PC-9 (cell line): ENCODE results near the gene UBR1. TPM values are rescaled to one million over a fixed set of nuclear protein-coding genes. Genes with fewer than 3 reads are reported as not detected.
"Not testable (repeated sequence)": the region's sequence is repeated elsewhere in the genome, so short reads cannot be mapped to it uniquely, and the experiment has no call there.

ENCODE experiments used
- BruUV-seq: library from RNA; stranded (reverse); fragments of 400-500 nt; replicated peaks from 2 replicates; lab custom pipeline; 2021; lab: Mats Ljungman, UMichigan
- CTCF ChIA-PET: fragments of 300-600 bp; sonication (Branson Sonifier 250); formaldehyde crosslinking; loops from one replicate; lab custom pipeline; 2022; ENCODE audit warnings: antibody characterized with exemption; lab: Charles Lee
- POLR2A ChIA-PET: fragments of 300-600 bp; sonication (Branson Sonifier 250); formaldehyde crosslinking; loops from one replicate; lab custom pipeline; 2022; ENCODE audit warnings: antibody characterized with exemption; ENCODE audit not compliant: unreplicated experiment; lab: Charles Lee
- DNase-seq, 2 experiments: peaks; one replicate each; pipeline versions ENCODE4 v3.0.0 to v3.0.0-alpha.2; 2015 to 2022; ENCODE audit warnings: mixed read lengths in 1 of 2
- H2AFZ ChIP-seq: fragments of 200-600 bp; sonication (generic); 2 replicates; pipeline ENCODE4 v1.8.1; 2017; ENCODE audit warnings: antibody characterized with exemption
- H3F3A ChIP-seq: fragments of 200-600 bp; sonication (generic); 2 replicates; pipeline ENCODE4 v1.8.1; 2017; ENCODE audit warnings: antibody characterized with exemption, mild to moderate bottlenecking, low read depth; ENCODE audit not compliant: insufficient read depth
- H3K27ac ChIP-seq: fragments of 200-600 bp; sonication (generic); 2 replicates; pipeline ENCODE4 v1.6.1; 2016; ENCODE audit warnings: mixed run types
- H3K27me3 ChIP-seq: fragments of 200-600 bp; sonication (generic); 2 replicates; pipeline ENCODE4 v1.6.1; 2016; ENCODE audit warnings: low read depth, mixed run types; ENCODE audit not compliant: insufficient read depth
- H3K36me3 ChIP-seq: fragments of 200-600 bp; sonication (generic); 2 replicates; pipeline ENCODE4 v1.6.1; 2016; ENCODE audit warnings: low read depth, mixed run types
- H3K4me1 ChIP-seq: fragments of 200-600 bp; sonication (generic); replicated peaks from 2 replicates; pipeline ENCODE4 v1.6.1; 2016; ENCODE audit warnings: mixed run types; ENCODE audit not compliant: insufficient read depth
- H3K4me2 ChIP-seq: fragments of 200-600 bp; sonication (generic); 2 replicates; pipeline ENCODE4 v1.6.1; 2017; ENCODE audit warnings: mixed run types
- H3K4me3 ChIP-seq: fragments of 200-600 bp; sonication (generic); 2 replicates; pipeline ENCODE4 v1.6.1; 2016; ENCODE audit warnings: mixed run types
- H3K79me2 ChIP-seq: fragments of 200-600 bp; sonication (generic); 2 replicates; pipeline ENCODE4 v1.6.1; 2017; ENCODE audit warnings: low read depth, mixed run types
- H3K9me2 ChIP-seq: fragments of 200-600 bp; sonication (generic); 2 replicates; pipeline ENCODE4 v1.8.1; 2017; ENCODE audit warnings: mild to moderate bottlenecking; ENCODE audit not compliant: insufficient read depth
- H3K9me3 ChIP-seq: fragments of 200-600 bp; sonication (generic); 2 replicates; pipeline ENCODE4 v1.8.1; 2016; ENCODE audit warnings: low read depth; ENCODE audit not compliant: insufficient read depth
- H4K20me1 ChIP-seq: fragments of 200-600 bp; sonication (generic); 2 replicates; pipeline ENCODE4 v1.8.1; 2017; ENCODE audit not compliant: insufficient read depth
- CTCF ChIP-seq: fragments of 200-600 bp; sonication (generic); conservative IDR thresholded peaks from 2 replicates; pipeline ENCODE4 v1.6.1; 2017; ENCODE audit warnings: mixed run types, antibody characterized with exemption, mild to moderate bottlenecking, moderate library complexity
- EZH2 ChIP-seq: fragments of 200-600 bp; sonication (generic); IDR thresholded peaks from 2 replicates; pipeline ENCODE4 v1.8.0; 2017; ENCODE audit warnings: antibody characterized with exemption, low read depth
- intact Hi-C: fragments of 100-400 bp; cut with micrococcal nuclease; formaldehyde crosslinking; loops from one replicate; pipeline ENCODE4 v1.10.0; 2022; ENCODE audit not compliant: unreplicated experiment
- total RNA-seq: library from RNA; stranded (reverse); gene quantifications from 2 replicates; pipeline ENCODE4 v1.2.3, GENCODE V29; 2021

Gene UBR1
- total RNA-seq, 1 experiment from 2014 or later: 17.1 TPM

DNA sequence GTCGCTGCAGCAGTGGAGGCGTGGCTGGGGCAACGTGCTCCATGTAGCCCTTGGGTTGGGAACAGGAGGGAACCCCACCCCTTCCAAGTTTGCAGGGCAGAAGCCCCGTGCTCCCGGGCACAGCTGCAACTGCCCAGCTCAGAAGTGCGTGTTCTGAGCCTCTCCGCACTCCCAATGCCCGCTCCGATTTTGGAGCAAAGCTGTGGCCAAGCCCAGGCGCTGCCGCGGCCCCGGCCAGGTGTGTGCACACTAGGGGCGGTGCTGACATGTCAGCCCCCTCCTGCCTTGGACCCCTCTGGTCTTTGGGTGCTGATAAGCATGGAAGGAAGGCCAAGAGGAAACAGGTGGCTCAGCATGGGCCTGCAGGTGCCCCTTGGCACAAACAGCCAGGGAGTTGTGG is 97.7 kb downstream of the UBR1 start:
- no peak overlapping the region for H3K4me2 ChIP-seq
- no peaks in the 10 kb centered on the region for H4K20me1 ChIP-seq
- H3F3A ChIP-seq: no peaks in the 10 kb centered on the region
- ChIA-PET CTCF (no interaction called here), POLR2A (no interaction called here)
- DNase-seq: no peak
- H3K36me3 ChIP-seq: no peaks in the 10 kb centered on the region
- H3K79me2 ChIP-seq: no peaks in the 10 kb centered on the region
- no TSS peak for BruUV-seq
- no peak overlapping the region for H3K4me3 ChIP-seq
- TF ChIP-seq EZH2 (no peak), CTCF (no peak)
- no peaks in the 10 kb centered on the region for H3K9me3 ChIP-seq
- H3K27me3 ChIP-seq: no peaks in the 10 kb centered on the region
- intact Hi-C loops: no loop called here
- no peak overlapping the region for H2AFZ ChIP-seq
- no peak overlapping the region for H3K27ac ChIP-seq
- H3K9me2 ChIP-seq: no peaks in the 10 kb centered on the region
- no peaks in the 10 kb centered on the region for H3K4me1 ChIP-seq

GRCh38 chr15:43007551-43007950 is 98.3 kb downstream of the UBR1 start:
- no peaks in the 10 kb centered on the region for H3F3A ChIP-seq
- no peaks in the 10 kb centered on the region for H3K4me1 ChIP-seq
- H3K36me3 ChIP-seq: no peaks in the 10 kb centered on the region
- H2AFZ ChIP-seq: no peak overlapping the region
- H4K20me1 ChIP-seq: no peaks in the 10 kb centered on the region
- POLR2A ChIA-PET: no interaction called here
- no peak overlapping the region for H3K4me2 ChIP-seq
- no peaks in the 10 kb centered on the region for H3K9me3 ChIP-seq
- no peaks in the 10 kb centered on the region for H3K27me3 ChIP-seq
- H3K27ac ChIP-seq: no peak overlapping the region
- no peak for DNase-seq
- H3K79me2 ChIP-seq: no peaks in the 10 kb centered on the region
- CTCF ChIA-PET: no interaction called here
- intact Hi-C loops: no loop called here
- no peaks in the 10 kb centered on the region for H3K9me2 ChIP-seq
- BruUV-seq: no TSS peak
- H3K4me3 ChIP-seq: no peak overlapping the region
- TF ChIP-seq EZH2 (no peak), CTCF (no peak)

DNA sequence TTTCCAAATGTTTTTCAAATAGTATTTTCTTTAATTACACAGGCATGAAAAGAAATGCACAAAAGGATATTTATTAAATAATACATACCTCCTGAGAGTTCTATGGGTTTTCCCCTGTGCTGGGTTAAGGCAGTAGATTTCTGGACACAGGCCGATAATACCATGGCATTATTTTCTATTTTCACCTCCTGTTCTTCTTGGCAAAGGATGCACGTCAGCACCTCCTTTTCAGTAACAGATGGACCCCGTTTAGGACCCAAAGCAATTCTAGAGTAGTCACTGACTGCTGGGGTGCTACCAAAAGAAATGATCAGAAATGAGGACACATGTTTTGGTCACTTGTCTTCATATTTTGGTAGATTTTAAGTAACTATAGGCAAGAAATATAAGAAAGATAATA is 98.8 kb downstream of the UBR1 start:
- DNase-seq: no peak
- H3K4me2 ChIP-seq: no peak overlapping the region
- no peaks in the 10 kb centered on the region for H3K79me2 ChIP-seq
- H3K9me2 ChIP-seq: no peaks in the 10 kb centered on the region
- no peaks in the 10 kb centered on the region for H3F3A ChIP-seq
- no peaks in the 10 kb centered on the region for H3K27me3 ChIP-seq
- POLR2A ChIA-PET: no interaction called here
- CTCF ChIA-PET: no interaction called here
- intact Hi-C loops: no loop called here
- no peaks in the 10 kb centered on the region for H3K4me1 ChIP-seq
- no peaks in the 10 kb centered on the region for H4K20me1 ChIP-seq
- H3K27ac ChIP-seq: no peak overlapping the region
- H3K36me3 ChIP-seq: no peaks in the 10 kb centered on the region
- H2AFZ ChIP-seq: no peak overlapping the region
- H3K4me3 ChIP-seq: no peak overlapping the region
- TF ChIP-seq EZH2: no peak
- no peak for TF ChIP-seq CTCF
- BruUV-seq: no TSS peak
- no peaks in the 10 kb centered on the region for H3K9me3 ChIP-seq

- H2AFZ ChIP-seq, H3K27ac ChIP-seq, H3K9me3 ChIP-seq, H3K4me2 ChIP-seq, H4K20me1 ChIP-seq, BruUV-seq, H3K79me2 ChIP-seq, intact Hi-C loops, H3F3A ChIP-seq, H3K4me1 ChIP-seq, H3K27me3 ChIP-seq, H3K9me2 ChIP-seq, H3K36me3 ChIP-seq, CTCF ChIA-PET, DNase-seq, POLR2A ChIA-PET, H3K4me3 ChIP-seq: not testable (repeated sequence)
These were observed 100.8 kb downstream of the UBR1 start for GRCh38 chr15:43004886-43005595.
